ENCODE data around the gene TRH. TPM values are rescaled to one million over a fixed set of nuclear protein-coding genes. Genes with fewer than 3 reads are reported as not detected.

The TRH gene
- total RNA-seq, 2 donors from 2014 or later, result not detected

GRCh38 chr3:129936757-129937156 lies 37.8 kb upstream of the TRH start:
- peak overlapping the region; percentile 70 for H3K4me3 ChIP-seq
- ATAC-seq (ENCODE audit: insufficient number of reproducible peaks, low FRiP score, low read depth), result no peak
- H3K4me1 ChIP-seq (ENCODE audit: control insufficient read depth in 1 of 2, low read depth in 2 of 2), result no peaks in the 10 kb centered on the region
- no peak for TF ChIP-seq CTCF (IDR thresholded peaks at IDR 0.05)
- no peak for DNase-seq (ENCODE audit: low spot score)
- H3K9me3 ChIP-seq, result no peaks in the 10 kb centered on the region
- H3K27me3 ChIP-seq (replicated peaks; ENCODE audit: insufficient read depth), result no peaks in the 10 kb centered on the region
- no peaks in the 10 kb centered on the region for H3K36me3 ChIP-seq
- H3K27ac ChIP-seq, result peak overlapping the region in 1 of 2 donors; percentile 35

GRCh38 chr3:129937717-129938116 lies 36.8 kb upstream of the TRH start:
- Histone ChIP-seq H3K27me3 (replicated peaks; ENCODE audit: insufficient read depth) (no peaks in the 10 kb centered on the region), H3K4me3 (no peak overlapping the region), H3K36me3 (no peaks in the 10 kb centered on the region), H3K9me3 (no peaks in the 10 kb centered on the region), H3K27ac (no peak overlapping the region), H3K4me1 (ENCODE audit: control insufficient read depth in 1 of 2, low read depth in 2 of 2) (no peaks in the 10 kb centered on the region)
- TF ChIP-seq CTCF (IDR thresholded peaks at IDR 0.05), result no peak
- ATAC-seq (ENCODE audit: insufficient number of reproducible peaks, low FRiP score, low read depth) (no peak), DNase-seq (ENCODE audit: low spot score) (no peak)

GRCh38 chr3:129938140-129938930 lies 36.2 kb upstream of the TRH start:
- Histone ChIP-seq H3K36me3 (no peaks in the 10 kb centered on the region), H3K4me1 (ENCODE audit: control insufficient read depth in 1 of 2, low read depth in 2 of 2) (no peaks in the 10 kb centered on the region), H3K4me3 (no peak overlapping the region), H3K27me3 (replicated peaks; ENCODE audit: insufficient read depth) (no peaks in the 10 kb centered on the region), H3K9me3 (no peaks in the 10 kb centered on the region), H3K27ac (no peak overlapping the region)
- no peak for DNase-seq (ENCODE audit: low spot score)
- peak; percentile 15 for TF ChIP-seq CTCF (IDR thresholded peaks at IDR 0.05)
- ATAC-seq (ENCODE audit: insufficient number of reproducible peaks, low FRiP score, low read depth), result no peak

GRCh38 chr3:129940086-129940485 lies 34.4 kb upstream of the TRH start:
- Histone ChIP-seq H3K27me3 (replicated peaks; ENCODE audit: insufficient read depth) (no peaks in the 10 kb centered on the region), H3K27ac (no peak overlapping the region), H3K36me3 (no peaks in the 10 kb centered on the region), H3K4me1 (ENCODE audit: control insufficient read depth in 1 of 2, low read depth in 2 of 2) (no peaks in the 10 kb centered on the region), H3K9me3 (no peaks in the 10 kb centered on the region), H3K4me3 (no peak overlapping the region)
- DNase-seq (ENCODE audit: low spot score) (no peak), ATAC-seq (ENCODE audit: insufficient number of reproducible peaks, low FRiP score, low read depth) (no peak)
- TF ChIP-seq CTCF (IDR thresholded peaks at IDR 0.05), result no peak

- TF ChIP-seq CTCF (IDR thresholded peaks at IDR 0.05), result peak; percentile 55
- H3K9me3 ChIP-seq, result no peaks in the 10 kb centered on the region
- DNase-seq (ENCODE audit: low spot score), result no peak
- H3K4me1 ChIP-seq (ENCODE audit: control insufficient read depth in 1 of 2, low read depth in 2 of 2), result no peaks in the 10 kb centered on the region
- H3K4me3 ChIP-seq, result no peak overlapping the region
- no peak overlapping the region for H3K27ac ChIP-seq
- H3K27me3 ChIP-seq (replicated peaks; ENCODE audit: insufficient read depth), result no peaks in the 10 kb centered on the region
- H3K36me3 ChIP-seq, result no peaks in the 10 kb centered on the region
- ATAC-seq (ENCODE audit: insufficient number of reproducible peaks, low FRiP score, low read depth), result no peak
These were observed 32.2 kb upstream of the TRH start for GRCh38 chr3:129942296-129942695.

All from thoracic aorta (tissue), 2 donors.